Activated naive CD4-positive, alpha-beta T cell treated with anti-CD3 and anti-CD28 coated beads, Interleukin-2, amount 50 U/mL, for 72 hours (primary cell): ENCODE results near the gene CISH. TPM values are rescaled to one million over a fixed set of nuclear protein-coding genes. Genes with fewer than 3 reads are reported as not detected.

Source experiments
- ATAC-seq, 2 donors: fragments of 150-1000 bp; cut with Tn5 transposase; 2 replicates each; pipeline ENCODE4 v1.10.0; 2021; ENCODE audit warnings: mild to moderate bottlenecking in 2 of 2, moderate library complexity in 2 of 2
- DNase-seq, 2 donors: peaks; one replicate each; pipeline ENCODE4 v3.0.0; 2021 to 2022; ENCODE audit warnings: low spot score in 2 of 2
- H3K27ac Mint-ChIP-seq, 2 donors: one replicate each; pipeline ENCODE4 v1.8.0; 2022; ENCODE audit warnings: mild to moderate bottlenecking in 2 of 2, mixed read lengths in 2 of 2
- H3K36me3 Mint-ChIP-seq, 2 donors: one replicate each; pipeline ENCODE4 v1.8.0; 2022; ENCODE audit warnings: mixed read lengths in 2 of 2
- H3K9me3 Mint-ChIP-seq, 2 donors: one replicate each; pipeline ENCODE4 v1.8.0; 2022; ENCODE audit warnings: mixed read lengths in 2 of 2
- total RNA-seq, 2 donors: library from RNA; stranded (reverse); gene quantifications; one replicate each; pipeline ENCODE4 v1.2.3, GENCODE V29; 2022

Gene CISH
- total RNA-seq, 2 donors from 2014 or later: 222 to 258 TPM

- DNase-seq (no peak), ATAC-seq (no peak)
- Mint-ChIP-seq H3K36me3 (peaks cover 90 to 95% of the 10 kb centered on the region in 2 donors), H3K9me3 (no peaks in the 10 kb centered on the region), H3K27ac (peak overlapping the region; percentile 98 to 99)
These were observed 2.4 kb downstream of the CISH start for GRCh38 chr3:50609071-50609762.

DNA sequence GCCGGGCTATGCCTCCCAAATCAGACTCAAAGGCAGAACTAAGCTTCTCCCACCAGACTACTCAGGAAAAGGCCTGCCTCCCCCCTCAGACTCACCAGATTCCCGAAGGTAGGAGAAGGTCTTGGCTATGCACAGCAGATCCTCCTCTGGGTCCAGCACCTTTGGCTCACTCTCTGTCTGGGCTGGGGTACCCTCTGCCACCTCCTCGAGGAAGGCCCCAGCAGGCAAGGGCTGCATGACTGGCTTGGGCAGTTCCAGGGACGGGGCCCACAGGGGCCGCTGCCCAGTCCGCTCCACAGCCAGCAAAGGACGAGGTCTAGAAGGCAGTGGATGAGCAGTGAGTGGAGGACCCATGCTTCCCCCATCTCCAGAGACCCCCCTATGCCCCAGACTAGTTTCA, 3.3 kb downstream of the CISH start:
- no peak for DNase-seq
- no peaks in the 10 kb centered on the region for H3K9me3 Mint-ChIP-seq
- no peak for ATAC-seq
- H3K27ac Mint-ChIP-seq: peak overlapping the region; percentile 98 to 99
- peaks cover 90 to 93% of the 10 kb centered on the region in 2 donors for H3K36me3 Mint-ChIP-seq

DNA sequence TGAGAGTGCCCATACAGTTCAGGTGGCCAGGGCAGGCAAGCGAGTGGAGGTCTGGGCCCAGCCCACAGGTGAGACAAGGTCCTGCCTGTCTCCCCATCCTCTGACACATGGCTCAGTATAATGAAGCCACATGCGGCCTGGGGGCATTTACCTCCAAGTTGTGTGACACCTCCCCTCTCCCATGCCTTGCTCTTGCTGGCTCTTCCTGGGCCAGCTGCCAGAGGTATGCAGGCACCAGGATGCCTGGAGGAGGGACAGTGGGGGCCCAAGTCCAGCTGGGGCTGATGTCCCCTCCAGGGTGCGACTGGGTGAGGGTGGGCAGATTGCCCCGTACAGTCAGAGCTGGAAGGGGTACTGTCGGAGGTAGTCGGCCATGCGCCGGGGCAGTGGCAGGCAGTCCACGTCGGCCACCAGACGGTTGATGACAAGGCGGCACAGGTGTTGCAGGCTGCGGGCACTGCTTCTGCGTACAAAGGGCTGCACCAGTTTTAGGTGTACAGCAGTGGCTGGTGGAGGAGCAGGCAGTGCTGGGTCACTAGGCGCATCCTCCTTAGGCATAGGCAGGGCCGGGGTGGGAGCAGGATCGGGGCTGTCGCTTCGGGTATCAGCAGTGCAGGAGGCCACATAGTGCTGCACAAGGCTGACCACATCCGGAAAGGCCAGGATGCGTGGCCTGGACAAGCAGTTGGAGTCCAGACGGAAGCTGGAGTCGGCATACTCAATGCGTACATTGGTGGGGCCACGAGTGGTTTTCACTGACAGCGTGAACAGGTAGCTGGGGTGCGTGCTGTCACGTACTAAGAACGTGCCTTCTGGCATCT, 4.1 kb downstream of the CISH start:
- H3K36me3 Mint-ChIP-seq: peaks cover 89 to 92% of the 10 kb centered on the region in 2 donors
- ATAC-seq (no peak), DNase-seq (peak in 1 of 2 donors; percentile 71)
- H3K27ac Mint-ChIP-seq: peak overlapping the region; percentile 98 to 99
- H3K9me3 Mint-ChIP-seq: no peaks in the 10 kb centered on the region

DNA sequence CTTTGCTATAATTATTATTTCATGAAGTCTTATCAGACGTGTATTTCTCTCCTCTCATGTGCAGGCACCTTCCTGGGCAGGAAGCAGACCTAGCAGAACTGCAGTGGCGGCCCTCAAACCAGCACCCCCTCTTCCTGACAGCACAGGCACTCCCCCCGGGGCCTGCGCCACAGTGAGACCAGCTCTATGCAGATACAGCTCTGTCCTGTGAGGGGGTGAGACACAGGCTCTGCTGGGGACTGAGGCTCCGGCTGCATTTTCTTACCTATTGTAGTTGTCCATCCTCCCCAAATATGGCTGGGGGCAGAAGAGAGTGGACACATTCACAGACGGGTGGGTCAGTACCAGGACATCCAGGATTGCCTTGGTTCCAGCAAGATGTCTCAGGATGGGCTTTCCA, 5.0 kb downstream of the CISH start:
- DNase-seq (peak in 1 of 2 donors; percentile 53), ATAC-seq (no peak)
- H3K9me3 Mint-ChIP-seq: no peaks in the 10 kb centered on the region
- peaks cover 80 to 85% of the 10 kb centered on the region in 2 donors for H3K36me3 Mint-ChIP-seq
- H3K27ac Mint-ChIP-seq: peak overlapping the region; percentile 98 to 99

DNA sequence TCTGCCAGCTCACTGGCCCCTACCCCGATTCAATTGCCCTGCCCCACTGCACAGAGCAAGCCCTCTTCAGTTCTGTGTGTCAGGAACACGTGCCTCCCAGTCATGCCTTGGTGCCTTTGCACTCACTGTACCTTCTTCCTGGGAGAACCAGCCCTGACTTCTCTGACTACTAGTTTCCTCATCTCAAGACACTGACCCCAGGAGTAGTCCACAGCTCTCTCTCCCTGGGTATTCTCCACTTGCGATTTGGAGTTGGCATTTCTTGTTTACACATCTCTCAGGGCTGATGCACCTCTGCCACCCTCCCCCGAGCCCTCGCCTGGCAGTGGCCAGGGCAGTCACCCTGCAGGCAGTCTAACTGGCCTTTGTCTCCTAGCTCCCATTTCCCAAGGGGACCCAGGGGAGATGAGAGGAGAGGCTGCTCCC, 5.7 kb downstream of the CISH start:
- Mint-ChIP-seq H3K36me3 (peaks cover 74 to 82% of the 10 kb centered on the region in 2 donors), H3K27ac (peak overlapping the region; percentile 98 to 99), H3K9me3 (no peaks in the 10 kb centered on the region)
- ATAC-seq: no peak
- DNase-seq: no peak

GRCh38 chr3:50604628-50605588, 6.7 kb downstream of the CISH start:
- Mint-ChIP-seq H3K36me3 (peaks cover 68 to 76% of the 10 kb centered on the region in 2 donors), H3K27ac (peak overlapping the region; percentile 98 to 99), H3K9me3 (no peaks in the 10 kb centered on the region)
- no peak for ATAC-seq
- DNase-seq: no peak

DNA sequence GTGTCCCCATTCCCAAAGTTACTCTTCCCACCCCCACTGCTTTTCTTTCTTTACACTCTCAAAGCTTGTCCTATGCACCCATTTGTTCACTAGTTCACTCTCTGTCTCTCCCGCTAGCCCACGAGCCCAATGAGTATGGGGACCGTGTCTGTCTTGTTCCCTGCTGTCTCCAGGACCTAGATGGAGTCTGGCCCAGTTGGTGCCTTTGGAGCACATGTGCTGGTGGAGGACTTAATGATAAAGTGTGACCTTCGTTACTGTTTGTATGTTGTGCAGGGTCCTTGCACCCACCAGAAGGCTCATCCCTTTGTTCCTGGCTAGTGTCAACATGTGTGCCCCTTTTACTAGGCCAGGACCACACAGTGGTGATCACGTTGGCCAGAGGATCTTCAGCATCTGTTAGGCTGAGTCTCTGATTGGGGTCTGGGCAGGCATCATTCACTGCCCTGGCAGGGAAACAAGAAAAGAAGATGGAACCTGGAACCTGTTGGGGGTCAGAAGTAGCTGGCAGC, 7.4 kb downstream of the CISH start:
- Mint-ChIP-seq H3K36me3 (peaks cover 63 to 76% of the 10 kb centered on the region in 2 donors), H3K9me3 (no peaks in the 10 kb centered on the region), H3K27ac (peak overlapping the region; percentile 98 to 99)
- ATAC-seq (no peak), DNase-seq (no peak)

GRCh38 chr3:50603261-50604109, 8.1 kb downstream of the CISH start:
- no peaks in the 10 kb centered on the region for H3K9me3 Mint-ChIP-seq
- DNase-seq (no peak), ATAC-seq (no peak)
- H3K36me3 Mint-ChIP-seq: peaks cover 59 to 76% of the 10 kb centered on the region in 2 donors
- H3K27ac Mint-ChIP-seq: peak overlapping the region; percentile 98 to 99

DNA sequence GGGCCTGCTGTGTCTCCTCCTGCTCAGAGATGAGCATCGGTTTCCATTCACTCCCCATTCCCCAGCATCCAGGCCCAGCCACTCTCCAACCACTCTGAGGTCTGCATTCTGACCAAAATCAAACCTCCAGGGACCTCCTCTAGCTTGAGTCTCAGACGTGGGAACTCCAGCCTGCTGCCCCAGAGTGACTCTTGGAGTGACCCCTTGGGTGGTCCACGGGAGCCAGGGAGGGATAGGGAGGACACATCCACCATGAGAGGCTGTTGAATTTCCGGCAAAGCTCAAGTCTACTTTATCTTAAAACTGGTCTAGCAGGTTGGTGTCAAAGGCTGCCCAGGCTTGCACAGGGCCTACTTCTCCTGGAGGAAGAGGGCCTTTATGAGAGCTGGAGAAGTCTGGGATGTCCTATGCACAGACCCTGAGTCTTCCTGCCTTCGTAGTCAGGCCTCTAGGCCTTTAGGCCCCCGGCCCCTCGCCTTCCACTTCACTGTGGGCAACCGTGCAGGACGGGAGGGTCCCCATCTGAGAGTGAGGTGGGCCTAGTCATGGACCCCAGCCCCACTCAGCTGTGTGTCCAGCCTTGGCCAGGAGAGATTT, 8.9 kb downstream of the CISH start:
- Mint-ChIP-seq H3K9me3 (no peaks in the 10 kb centered on the region), H3K36me3 (peaks cover 59 to 72% of the 10 kb centered on the region in 2 donors), H3K27ac (peak overlapping the region; percentile 98 to 99)
- peak in 1 of 2 donors; percentile 12 for ATAC-seq
- DNase-seq: no peak

- peaks cover 43 to 56% of the 10 kb centered on the region in 2 donors for H3K36me3 Mint-ChIP-seq
- H3K9me3 Mint-ChIP-seq: no peaks in the 10 kb centered on the region
- ATAC-seq (peak; percentile 69), DNase-seq (peak; percentile 70 to 95)
- H3K27ac Mint-ChIP-seq: peak overlapping the region; percentile 97 to 98
These were observed 10.6 kb downstream of the CISH start for GRCh38 chr3:50600841-50601591.

DNA sequence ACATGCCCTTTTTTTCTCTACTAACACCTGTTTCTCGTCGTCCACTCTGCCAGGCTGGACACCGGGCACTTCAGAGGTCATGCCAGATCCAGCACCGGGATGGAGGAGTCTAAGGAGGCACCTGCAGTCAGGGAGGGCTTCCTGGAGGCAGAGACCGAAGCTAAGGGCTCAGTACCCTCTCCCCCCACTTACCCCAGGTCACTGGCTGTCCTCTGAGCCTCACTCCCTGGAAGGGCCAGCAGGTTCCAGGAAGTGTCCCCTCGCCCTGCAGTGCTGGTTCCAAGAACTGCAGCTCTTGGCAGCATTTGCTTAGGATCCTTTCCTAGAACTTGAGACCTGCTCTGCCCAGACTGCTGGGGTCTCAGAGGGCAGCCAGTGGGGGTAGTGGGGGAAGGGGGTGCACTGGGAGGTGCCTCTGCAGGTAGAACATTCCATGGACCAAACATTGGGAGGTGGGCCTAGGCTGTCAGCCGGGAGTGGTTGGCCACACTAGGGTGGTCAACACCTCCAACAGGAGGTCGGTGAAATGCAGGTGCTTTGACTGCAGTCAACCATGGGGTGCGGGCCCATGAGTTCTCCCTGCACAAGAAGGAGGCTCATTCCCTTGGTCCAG, 11.3 kb downstream of the CISH start:
- Mint-ChIP-seq H3K27ac (peak overlapping the region; percentile 97 to 98), H3K36me3 (peaks cover 35 to 48% of the 10 kb centered on the region in 2 donors), H3K9me3 (no peaks in the 10 kb centered on the region)
- ATAC-seq (no peak), DNase-seq (no peak)

- no peak for ATAC-seq
- Mint-ChIP-seq H3K27ac (peak overlapping the region; percentile 97 to 98), H3K9me3 (no peaks in the 10 kb centered on the region), H3K36me3 (peaks cover 30 to 43% of the 10 kb centered on the region in 2 donors)
- no peak for DNase-seq
These were observed 11.9 kb downstream of the CISH start for GRCh38 chr3:50599716-50600118.

DNA sequence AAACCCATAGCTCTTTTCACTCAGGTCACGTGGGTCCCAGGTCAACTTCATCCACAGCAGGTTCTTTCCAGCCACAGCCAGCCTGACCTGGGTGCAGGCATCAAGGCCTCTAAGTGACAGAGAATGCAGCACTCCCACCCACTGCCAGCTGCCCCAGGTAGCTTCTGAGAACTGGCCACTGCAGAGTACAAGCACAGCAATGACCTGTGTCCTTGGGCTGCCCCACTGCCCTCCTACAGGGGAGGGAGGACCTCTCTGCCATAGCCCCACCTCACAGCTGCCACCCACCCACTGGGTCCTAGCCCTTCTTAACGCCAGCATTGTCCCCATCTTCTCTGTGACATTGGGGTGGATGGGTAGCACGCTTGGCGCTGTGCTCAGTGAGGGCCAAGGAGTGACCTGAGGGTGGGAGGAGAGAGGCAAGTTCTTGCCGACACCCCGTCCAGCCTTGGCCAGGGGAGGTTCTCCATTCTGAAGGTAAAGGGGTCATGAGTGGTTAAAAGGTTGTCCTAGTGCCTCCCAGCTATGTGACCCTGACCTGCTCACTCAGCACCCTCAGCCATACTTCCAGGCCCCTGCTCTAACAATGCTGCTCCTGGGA, 12.4 kb downstream of the CISH start:
- no peak for DNase-seq
- Mint-ChIP-seq H3K36me3 (peaks cover 25 to 40% of the 10 kb centered on the region in 2 donors), H3K27ac (peak overlapping the region; percentile 97 to 98), H3K9me3 (no peaks in the 10 kb centered on the region)
- no peak for ATAC-seq

- Mint-ChIP-seq H3K36me3 (peaks cover 16 to 21% of the 10 kb centered on the region in 2 donors), H3K9me3 (no peaks in the 10 kb centered on the region), H3K27ac (peak overlapping the region; percentile 94 to 99)
- DNase-seq: no peak
- no peak for ATAC-seq
These were observed 17.3 kb downstream of the CISH start for GRCh38 chr3:50594253-50594785.
